ENCODE measurements around the gene SEC14L5.
"Not testable (repeated sequence)": the region's sequence is repeated elsewhere in the genome, so short reads cannot be mapped to it uniquely, and the experiment has no call there.

Gene SEC14L5

GRCh38 chr16:4931381-4931780, 26.7 kb upstream of the SEC14L5 start:
- DNase-seq: no peak

GRCh38 chr16:4933433-4933832, 24.7 kb upstream of the SEC14L5 start:
- no peak for DNase-seq

- DNase-seq: no peak
These were observed 24.2 kb upstream of the SEC14L5 start for GRCh38 chr16:4933871-4934395.

- no peak for DNase-seq
These were observed 23.5 kb upstream of the SEC14L5 start for GRCh38 chr16:4934591-4934990.

- DNase-seq: no peak
These were observed 22.8 kb upstream of the SEC14L5 start for GRCh38 chr16:4935241-4935855.

GRCh38 chr16:4936181-4936990, 21.7 kb upstream of the SEC14L5 start:
- DNase-seq: no peak

- DNase-seq: peak; percentile 39
These were observed 20.9 kb upstream of the SEC14L5 start, which contains the start of gene PPL for GRCh38 chr16:4936991-4937781. Gene PPL (minus strand): TSS chr16:4937148. CDS start chr16:4937045, 103 bp downstream.

- DNase-seq: no peak
These were observed 20.1 kb upstream of the SEC14L5 start for GRCh38 chr16:4937782-4938682.

- no peak for DNase-seq
These were observed 19.5 kb upstream of the SEC14L5 start for GRCh38 chr16:4938683-4939030.

- no peak for DNase-seq
These were observed 17.4 kb upstream of the SEC14L5 start for GRCh38 chr16:4940719-4941118.

GRCh38 chr16:4942481-4942880, 15.6 kb upstream of the SEC14L5 start:
- no peak for DNase-seq

GRCh38 chr16:4944333-4945281, 13.5 kb upstream of the SEC14L5 start:
- DNase-seq: no peak

- no peak for DNase-seq
These were observed 12.3 kb upstream of the SEC14L5 start for GRCh38 chr16:4945560-4946502.

GRCh38 chr16:4946917-4947316, 11.2 kb upstream of the SEC14L5 start:
- DNase-seq: no peak

- DNase-seq: no peak
These were observed 10.2 kb upstream of the SEC14L5 start for GRCh38 chr16:4947722-4948503.

- no peak for DNase-seq
These were observed 9.0 kb upstream of the SEC14L5 start for GRCh38 chr16:4948903-4949766.

GRCh38 chr16:4949986-4950385, 8.1 kb upstream of the SEC14L5 start:
- DNase-seq: no peak

- not testable (repeated sequence) for DNase-seq
These were observed 6.5 kb upstream of the SEC14L5 start for GRCh38 chr16:4951583-4951982.
